Thyroid gland (tissue), 4 donors: ENCODE data around the gene RAB28.

Experiments used
- POLR2A ChIP-seq, 2 donors: fragments of 450-650 bp; IDR thresholded peaks; one replicate each; pipeline ENCODE4 v1.6.1; 2017; ENCODE audit warnings: antibody characterized with exemption in 2 of 2, mild to moderate bottlenecking in 2 of 2, moderate library complexity in 1 of 2
- TF ChIP-seq, protein P1 (sequence below), 6 experiments: fragments of 200-600 bp in 3 of 6; fragments of 450-650 bp in 3 of 6; sonication (generic) in 3 of 6; IDR thresholded peaks; one replicate each; pipeline ENCODE4 v1.5.1; 2016 to 2019; ENCODE audit warnings: antibody characterized with exemption in 6 of 6, mild to moderate bottlenecking in 2 of 6, inconsistent platforms in 1 of 6, moderate library complexity in 1 of 6

- TF ChIP-seq, protein P1, sequence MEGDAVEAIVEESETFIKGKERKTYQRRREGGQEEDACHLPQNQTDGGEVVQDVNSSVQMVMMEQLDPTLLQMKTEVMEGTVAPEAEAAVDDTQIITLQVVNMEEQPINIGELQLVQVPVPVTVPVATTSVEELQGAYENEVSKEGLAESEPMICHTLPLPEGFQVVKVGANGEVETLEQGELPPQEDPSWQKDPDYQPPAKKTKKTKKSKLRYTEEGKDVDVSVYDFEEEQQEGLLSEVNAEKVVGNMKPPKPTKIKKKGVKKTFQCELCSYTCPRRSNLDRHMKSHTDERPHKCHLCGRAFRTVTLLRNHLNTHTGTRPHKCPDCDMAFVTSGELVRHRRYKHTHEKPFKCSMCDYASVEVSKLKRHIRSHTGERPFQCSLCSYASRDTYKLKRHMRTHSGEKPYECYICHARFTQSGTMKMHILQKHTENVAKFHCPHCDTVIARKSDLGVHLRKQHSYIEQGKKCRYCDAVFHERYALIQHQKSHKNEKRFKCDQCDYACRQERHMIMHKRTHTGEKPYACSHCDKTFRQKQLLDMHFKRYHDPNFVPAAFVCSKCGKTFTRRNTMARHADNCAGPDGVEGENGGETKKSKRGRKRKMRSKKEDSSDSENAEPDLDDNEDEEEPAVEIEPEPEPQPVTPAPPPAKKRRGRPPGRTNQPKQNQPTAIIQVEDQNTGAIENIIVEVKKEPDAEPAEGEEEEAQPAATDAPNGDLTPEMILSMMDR (IDR thresholded peaks at IDR 0.05), result no peak
- no peak for TF ChIP-seq POLR2A (IDR thresholded peaks at IDR 0.05)
Measured at GRCh38 chr4:13349096-13349495, 135.0 kb downstream of the RAB28 start.
